Epithelial cell of esophagus (primary cell): ENCODE results near the gene NUCB1.
A peak's percentile ranks its signal among the peaks of the same experiment; 100 is the strongest.
"Not testable (repeated sequence)": the region's sequence is repeated elsewhere in the genome, so short reads cannot be mapped to it uniquely, and the experiment has no call there.

Source experiments
- DNase-seq: peaks from one replicate; pipeline ENCODE4 v3.0.0; 2010; ENCODE audit warnings: low read depth
- H3K4me3 ChIP-seq: 2 replicates; pipeline ENCODE4 v1.5.1; 2011; ENCODE audit warnings: mild to moderate bottlenecking, low read length, control low read depth
- TF ChIP-seq, protein P1 (sequence below): IDR thresholded peaks from 2 replicates; pipeline ENCODE4 v1.5.1; 2011; ENCODE audit warnings: low read depth, mild to moderate bottlenecking, low read length, control low read depth, inconsistent platforms; ENCODE audit not compliant: insufficient read depth; ENCODE audit errors: missing control alignments

NUCB1 gene

DNA sequence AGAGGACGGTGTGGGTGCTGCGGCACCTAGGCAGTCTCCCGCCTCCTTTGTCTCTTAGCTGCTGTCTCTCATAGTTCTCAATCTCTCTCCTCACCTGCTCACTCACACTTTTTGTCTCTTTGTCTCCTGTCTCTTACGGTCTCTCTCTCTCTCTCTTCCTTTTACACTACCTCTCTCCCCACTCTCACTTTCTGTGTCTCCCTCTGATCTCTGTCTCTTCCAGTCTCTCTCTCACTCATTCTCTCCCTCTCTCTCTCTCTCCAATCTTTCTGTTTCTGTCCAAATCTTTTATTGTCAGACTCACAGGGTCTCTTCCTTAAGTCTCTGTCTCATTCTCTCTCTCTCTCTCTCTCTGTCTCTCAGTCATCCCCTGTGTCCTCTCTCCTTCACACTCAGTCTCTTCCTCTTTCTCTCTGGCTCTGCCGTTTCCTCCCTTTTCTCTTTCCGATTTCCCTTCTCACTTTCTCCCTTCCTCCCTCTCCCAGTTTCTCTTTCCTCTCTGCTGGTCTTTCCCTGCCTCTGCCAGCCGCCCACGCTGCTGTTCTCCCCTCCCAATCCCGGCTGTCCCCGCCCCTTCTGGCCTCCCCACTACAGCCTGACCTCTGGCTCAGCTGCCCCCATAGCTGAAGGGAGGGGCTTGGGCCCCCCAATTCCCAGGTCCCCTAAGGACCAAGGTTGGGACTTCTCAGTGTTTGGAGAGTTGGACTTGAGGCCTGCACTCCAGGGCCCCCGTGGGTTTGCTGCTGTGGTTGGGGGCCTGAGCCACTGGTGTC is 31.8 kb upstream of the NUCB1 start, which contains the start of gene PLEKHA4:
TSS of gene PLEKHA4 (minus strand) at position 504 of the 773 bp plus-strand sequence. CDS start 997 bp downstream, outside the sequence.
- TF ChIP-seq, protein P1, sequence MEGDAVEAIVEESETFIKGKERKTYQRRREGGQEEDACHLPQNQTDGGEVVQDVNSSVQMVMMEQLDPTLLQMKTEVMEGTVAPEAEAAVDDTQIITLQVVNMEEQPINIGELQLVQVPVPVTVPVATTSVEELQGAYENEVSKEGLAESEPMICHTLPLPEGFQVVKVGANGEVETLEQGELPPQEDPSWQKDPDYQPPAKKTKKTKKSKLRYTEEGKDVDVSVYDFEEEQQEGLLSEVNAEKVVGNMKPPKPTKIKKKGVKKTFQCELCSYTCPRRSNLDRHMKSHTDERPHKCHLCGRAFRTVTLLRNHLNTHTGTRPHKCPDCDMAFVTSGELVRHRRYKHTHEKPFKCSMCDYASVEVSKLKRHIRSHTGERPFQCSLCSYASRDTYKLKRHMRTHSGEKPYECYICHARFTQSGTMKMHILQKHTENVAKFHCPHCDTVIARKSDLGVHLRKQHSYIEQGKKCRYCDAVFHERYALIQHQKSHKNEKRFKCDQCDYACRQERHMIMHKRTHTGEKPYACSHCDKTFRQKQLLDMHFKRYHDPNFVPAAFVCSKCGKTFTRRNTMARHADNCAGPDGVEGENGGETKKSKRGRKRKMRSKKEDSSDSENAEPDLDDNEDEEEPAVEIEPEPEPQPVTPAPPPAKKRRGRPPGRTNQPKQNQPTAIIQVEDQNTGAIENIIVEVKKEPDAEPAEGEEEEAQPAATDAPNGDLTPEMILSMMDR = no peak
- H3K4me3 ChIP-seq = peak within 1 kb of the TSS; percentile 9
- DNase-seq = no peak

DNA sequence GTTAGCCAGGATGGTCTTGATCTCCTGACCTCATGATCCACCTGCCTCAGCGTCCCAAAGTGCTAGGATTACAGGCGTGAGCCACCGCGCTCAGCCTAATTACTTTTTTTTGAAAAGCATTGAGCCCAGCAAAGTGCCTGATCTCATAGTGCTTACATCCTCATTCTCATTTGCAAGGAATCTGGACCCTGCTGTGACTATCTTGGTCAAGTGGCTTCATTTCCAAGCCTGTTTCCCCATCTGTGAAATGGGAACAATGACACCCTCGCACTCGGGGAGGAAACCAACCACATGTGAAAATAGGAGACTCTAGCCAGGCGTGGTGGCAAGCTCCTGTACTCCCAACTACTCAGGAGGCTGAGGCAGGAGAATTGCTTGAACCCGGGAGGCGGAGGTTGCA is 30.1 kb upstream of the NUCB1 start:
- DNase-seq = no peak
- H3K4me3 ChIP-seq = no peak overlapping the region
- TF ChIP-seq, protein P1 = no peak

DNA sequence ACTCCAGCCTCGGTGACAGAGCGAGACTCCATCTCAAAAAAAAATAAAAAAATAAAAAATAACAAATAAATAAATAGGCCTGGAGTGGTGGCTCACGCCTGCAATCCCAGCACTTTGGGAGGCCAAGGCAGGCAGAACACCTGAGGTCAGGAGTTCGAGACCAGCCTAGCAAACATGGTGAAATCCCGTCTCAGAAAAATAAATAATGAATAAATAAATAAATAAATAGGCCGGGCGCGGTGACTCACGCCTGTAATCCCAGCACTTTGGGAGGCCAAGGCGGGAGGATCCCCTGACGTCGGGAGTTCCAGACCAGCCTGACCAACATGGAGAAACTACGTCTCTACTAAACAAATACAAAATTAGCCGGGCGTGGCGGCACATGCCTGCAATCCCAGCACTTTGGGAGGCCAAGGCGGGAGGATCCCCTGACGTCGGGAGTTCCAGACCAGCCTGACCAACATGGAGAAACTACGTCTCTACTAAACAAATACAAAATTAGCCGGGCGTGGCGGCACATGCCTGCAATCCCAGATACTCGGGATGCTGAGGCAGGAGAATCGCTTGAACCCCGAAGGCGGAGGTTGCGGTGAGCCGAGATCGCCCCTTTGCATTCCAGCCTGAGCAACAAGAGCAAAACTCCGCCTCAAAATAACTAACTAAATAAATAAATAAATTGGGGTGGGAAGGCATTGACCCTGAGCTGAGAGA is 28.5 kb upstream of the NUCB1 start:
- peak overlapping the region; percentile 25 for H3K4me3 ChIP-seq
- DNase-seq = not testable (repeated sequence)

DNA sequence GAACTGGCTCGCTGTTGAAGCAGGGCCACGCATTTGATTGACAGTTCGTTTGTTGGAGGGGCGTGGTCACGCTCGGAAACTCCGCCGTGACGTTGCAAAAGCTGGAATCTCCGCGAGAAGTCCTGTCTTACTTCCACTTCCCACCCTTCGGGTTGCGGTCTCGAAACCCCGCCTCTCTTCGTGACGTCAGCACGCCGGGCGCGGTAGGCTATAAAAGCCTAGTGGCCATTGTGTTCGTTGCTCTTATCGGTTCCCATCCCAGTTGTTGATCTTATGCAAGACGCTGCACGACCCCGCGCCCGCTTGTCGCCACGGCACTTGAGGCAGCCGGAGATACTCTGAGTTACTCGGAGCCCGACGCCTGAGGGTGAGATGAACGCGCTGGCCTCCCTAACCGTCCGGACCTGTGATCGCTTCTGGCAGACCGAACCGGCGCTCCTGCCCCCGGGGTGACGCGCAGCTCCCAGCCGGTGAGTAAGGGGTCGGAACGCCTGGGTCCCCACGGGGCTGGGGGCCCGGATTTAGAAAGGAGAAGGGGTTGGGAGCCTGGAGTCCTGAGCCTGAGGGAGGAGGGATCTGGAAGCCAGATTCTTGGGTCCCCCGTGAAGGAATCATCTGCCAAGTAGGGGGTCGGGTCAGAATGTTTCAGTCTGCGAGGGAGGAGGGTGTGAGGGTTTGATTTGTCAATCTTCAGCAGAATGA is 27.8 kb upstream of the NUCB1 start, which contains the start of gene PPP1R15A:
TSS of gene PPP1R15A (plus strand) at position 240 of the 702 bp plus-strand sequence. CDS start 813 bp downstream, outside the sequence.
- H3K4me3 ChIP-seq = peak within 1 kb of the TSS; percentile 73
- DNase-seq = peak; percentile 96
- TF ChIP-seq, protein P1 = no peak

DNA sequence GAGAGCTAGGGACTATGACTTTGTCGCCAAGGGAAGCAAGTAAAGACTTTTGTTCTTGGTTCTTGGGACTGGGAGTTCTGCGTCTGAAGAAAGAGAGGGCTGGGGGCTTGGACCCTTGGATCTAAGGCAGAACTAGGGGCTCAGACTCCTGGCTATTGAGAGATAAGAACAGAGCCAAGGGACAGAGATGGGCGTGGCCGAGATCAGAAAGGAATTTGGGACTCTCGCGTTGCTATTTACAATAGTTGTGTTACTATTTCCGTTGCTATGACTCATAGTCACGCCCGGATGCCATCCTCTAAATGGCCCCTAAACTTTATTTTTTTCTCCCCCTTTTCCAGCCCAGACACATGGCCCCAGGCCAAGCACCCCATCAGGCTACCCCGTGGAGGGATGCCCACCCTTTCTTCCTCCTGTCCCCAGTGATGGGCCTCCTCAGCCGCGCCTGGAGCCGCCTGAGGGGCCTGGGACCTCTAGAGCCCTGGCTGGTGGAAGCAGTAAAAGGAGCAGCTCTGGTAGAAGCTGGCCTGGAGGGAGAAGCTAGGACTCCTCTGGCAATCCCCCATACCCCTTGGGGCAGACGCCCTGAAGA is 27.1 kb upstream of the NUCB1 start:
- TF ChIP-seq, protein P1 = no peak
- peak overlapping the region; percentile 73 for H3K4me3 ChIP-seq
- peak; percentile 93 for DNase-seq

DNA sequence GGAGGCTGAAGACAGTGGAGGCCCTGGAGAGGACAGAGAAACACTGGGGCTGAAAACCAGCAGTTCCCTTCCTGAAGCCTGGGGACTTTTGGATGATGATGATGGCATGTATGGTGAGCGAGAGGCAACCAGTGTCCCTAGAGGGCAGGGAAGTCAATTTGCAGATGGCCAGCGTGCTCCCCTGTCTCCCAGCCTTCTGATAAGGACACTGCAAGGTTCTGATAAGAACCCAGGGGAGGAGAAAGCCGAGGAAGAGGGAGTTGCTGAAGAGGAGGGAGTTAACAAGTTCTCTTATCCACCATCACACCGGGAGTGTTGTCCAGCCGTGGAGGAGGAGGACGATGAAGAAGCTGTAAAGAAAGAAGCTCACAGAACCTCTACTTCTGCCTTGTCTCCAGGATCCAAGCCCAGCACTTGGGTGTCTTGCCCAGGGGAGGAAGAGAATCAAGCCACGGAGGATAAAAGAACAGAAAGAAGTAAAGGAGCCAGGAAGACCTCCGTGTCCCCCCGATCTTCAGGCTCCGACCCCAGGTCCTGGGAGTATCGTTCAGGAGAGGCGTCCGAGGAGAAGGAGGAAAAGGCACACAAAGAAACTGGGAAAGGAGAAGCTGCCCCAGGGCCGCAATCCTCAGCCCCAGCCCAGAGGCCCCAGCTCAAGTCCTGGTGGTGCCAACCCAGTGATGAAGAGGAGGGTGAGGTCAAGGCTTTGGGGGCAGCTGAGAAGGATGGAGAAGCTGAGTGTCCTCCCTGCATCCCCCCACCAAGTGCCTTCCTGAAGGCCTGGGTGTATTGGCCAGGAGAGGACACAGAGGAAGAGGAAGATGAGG is 26.4 kb upstream of the NUCB1 start:
- TF ChIP-seq, protein P1 = no peak
- peak overlapping the region; percentile 73 for H3K4me3 ChIP-seq
- DNase-seq = no peak
